HEK293 (cell line): ENCODE results near the gene PDE4D.

Experiments
- CTCF ChIA-PET: fragments of 350-600 bp; formaldehyde crosslinking; extraction: SDS; loops from one replicate; lab custom pipeline; 2021; ENCODE audit warnings: antibody characterized with exemption; lab: Yijun Ruan, JAX
- POLR2A ChIA-PET: fragments of 300-600 bp; formaldehyde crosslinking; extraction: SDS; loops from one replicate; lab custom pipeline; 2020; ENCODE audit warnings: antibody characterized with exemption, inconsistent platforms; lab: Yijun Ruan, JAX
- H3K27ac ChIP-seq: fragments of 200-500 bp; sonication (Bioruptor generic); 2 replicates; pipeline ENCODE4 v1.5.1; 2014; ENCODE audit warnings: low read depth, low read length, control low read depth, inconsistent platforms; ENCODE audit errors: extremely low read depth
- H3K36me3 ChIP-seq, 2 experiments: fragments of 200-500 bp in 1 of 2; sonication (Bioruptor generic) in 1 of 2; 1 replicate in 1 of 2; 2 replicates in 1 of 2; pipeline ENCODE4 v1.5.1; 2014 to 2017; ENCODE audit warnings: inconsistent platforms in 2 of 2, low read length in 2 of 2; ENCODE audit not compliant: control insufficient read depth in 2 of 2, insufficient read depth in 1 of 2
- H3K4me1 ChIP-seq: fragments of 200-500 bp; sonication (Bioruptor generic); 2 replicates; pipeline ENCODE4 v1.5.1; 2014; ENCODE audit warnings: mild to moderate bottlenecking, low read length, inconsistent platforms; ENCODE audit not compliant: control insufficient read depth, insufficient read depth
- H3K4me3 ChIP-seq: 2 replicates; pipeline ENCODE4 v1.5.1; 2011; ENCODE audit warnings: low read depth, mild to moderate bottlenecking, control low read depth, low read length, moderate library complexity
- H3K9me3 ChIP-seq: fragments of 200-500 bp; sonication (Bioruptor generic); 2 replicates; pipeline ENCODE4 v1.5.1; 2014; ENCODE audit warnings: low read depth, low read length, inconsistent platforms; ENCODE audit not compliant: control insufficient read depth, insufficient read depth
- BCL6B ChIP-seq: fragments of 450-650 bp; formaldehyde crosslinking; IDR thresholded peaks from 2 replicates; pipeline ENCODE4 v1.5.1; 2017; ENCODE audit warnings: missing biosample characterization, missing genetic modification characterization
- PRDM10 ChIP-seq: fragments of 450-650 bp; formaldehyde crosslinking; IDR thresholded peaks from 2 replicates; pipeline ENCODE4 v1.5.1; 2016; ENCODE audit warnings: missing biosample characterization, missing genetic modification characterization
- REPIN1 ChIP-seq: fragments of 450-650 bp; formaldehyde crosslinking; IDR thresholded peaks from 2 replicates; pipeline ENCODE4 v1.5.1; 2017; ENCODE audit warnings: missing biosample characterization, missing genetic modification characterization, low read depth
- REST ChIP-seq: fragments of 450-650 bp; formaldehyde crosslinking; IDR thresholded peaks from 2 replicates; pipeline ENCODE4 v1.5.1; 2016; ENCODE audit warnings: missing biosample characterization, missing genetic modification characterization
- TSHZ1 ChIP-seq: fragments of 450-650 bp; formaldehyde crosslinking; IDR thresholded peaks from 2 replicates; pipeline ENCODE4 v1.5.1; 2016; ENCODE audit warnings: missing biosample characterization, missing genetic modification characterization, borderline replicate concordance
- YY2 ChIP-seq: fragments of 450-650 bp; formaldehyde crosslinking; IDR thresholded peaks from 2 replicates; pipeline ENCODE4 v1.5.1; 2016; ENCODE audit warnings: missing biosample characterization, missing genetic modification characterization
- ZBTB1 ChIP-seq: fragments of 450-650 bp; formaldehyde crosslinking; IDR thresholded peaks from 2 replicates; pipeline ENCODE4 v1.5.1; 2016; ENCODE audit warnings: missing biosample characterization, missing genetic modification characterization
- ZBTB6 ChIP-seq: fragments of 450-650 bp; formaldehyde crosslinking; IDR thresholded peaks from 2 replicates; pipeline ENCODE4 v1.5.1; 2017; ENCODE audit warnings: missing biosample characterization, missing genetic modification characterization
- ZNF221 ChIP-seq: fragments of 450-650 bp; formaldehyde crosslinking; IDR thresholded peaks from 2 replicates; pipeline ENCODE4 v1.5.1; 2017; ENCODE audit warnings: missing biosample characterization, missing genetic modification characterization, borderline replicate concordance
- ZNF266 ChIP-seq: fragments of 450-650 bp; formaldehyde crosslinking; IDR thresholded peaks from 2 replicates; pipeline ENCODE4 v1.5.1; 2016; ENCODE audit warnings: missing biosample characterization, missing genetic modification characterization, low read depth
- ZNF350 ChIP-seq: fragments of 450-650 bp; formaldehyde crosslinking; IDR thresholded peaks from 2 replicates; pipeline ENCODE4 v1.5.0; 2017; ENCODE audit warnings: missing biosample characterization, mild to moderate bottlenecking, missing genetic modification characterization
- ZNF37A ChIP-seq: fragments of 450-650 bp; IDR thresholded peaks from 2 replicates; pipeline ENCODE4 v1.5.1; 2018; ENCODE audit warnings: missing biosample characterization, missing genetic modification characterization
- ZNF433 ChIP-seq: fragments of 450-650 bp; formaldehyde crosslinking; IDR thresholded peaks from 2 replicates; pipeline ENCODE4 v1.5.1; 2016; ENCODE audit warnings: missing biosample characterization, missing genetic modification characterization, low read depth
- ZNF639 ChIP-seq: fragments of 450-650 bp; formaldehyde crosslinking; IDR thresholded peaks from 2 replicates; pipeline ENCODE4 v1.5.1; 2016; ENCODE audit warnings: missing biosample characterization, missing genetic modification characterization
- ZNF660 ChIP-seq: fragments of 450-650 bp; IDR thresholded peaks from 2 replicates; pipeline ENCODE4 v1.5.1; 2018; ENCODE audit warnings: missing biosample characterization, mild to moderate bottlenecking, missing genetic modification characterization
- ZNF704 ChIP-seq: fragments of 450-650 bp; formaldehyde crosslinking; IDR thresholded peaks from 2 replicates; pipeline ENCODE4 v1.5.1; 2016; ENCODE audit warnings: missing biosample characterization, missing genetic modification characterization
- ZNF843 ChIP-seq: fragments of 450-650 bp; formaldehyde crosslinking; IDR thresholded peaks from 2 replicates; pipeline ENCODE4 v1.5.1; 2016; ENCODE audit warnings: missing biosample characterization, missing genetic modification characterization
- ZSCAN4 ChIP-seq: fragments of 450-650 bp; formaldehyde crosslinking; IDR thresholded peaks from 2 replicates; pipeline ENCODE4 v1.5.1; 2017; ENCODE audit warnings: missing biosample characterization, missing genetic modification characterization

The PDE4D gene

GRCh38 chr5:59617186-59617771, 276.2 kb downstream of the PDE4D start (continued):
- TF ChIP-seq BCL6B (tag by site-specific recombination) (no peak), ZNF266 (tag by site-specific recombination) (no peak), PRDM10 (tag by site-specific recombination) (no peak), ZNF704 (tag by site-specific recombination) (no peak), ZNF660 (tag by site-specific recombination) (no peak), ZSCAN4 (no peak), REST (no peak), ZNF37A (tag by site-specific recombination) (no peak)

- H3K4me1 ChIP-seq, result peaks cover 3% of the 10 kb centered on the region; the same call in 1 of the 2 replicates
- no peak overlapping the region for H3K27ac ChIP-seq
- CTCF ChIA-PET, result no interaction called here
- POLR2A ChIA-PET, result interaction anchor here (0.5 kb wide), 2 partner anchors 196 to 314 kb away, joined by 3 read pairs; no protein-coding TSS in a partner anchor
- H3K36me3 ChIP-seq, result no peaks in the 10 kb centered on the region
- TF ChIP-seq ZNF843 (tag by site-specific recombination) (no peak), ZBTB6 (tag by site-specific recombination) (no peak), YY2 (tag by site-specific recombination) (no peak), ZNF350 (tag by site-specific recombination) (no peak), ZBTB1 (tag by site-specific recombination) (no peak), ZNF221 (no peak), ZNF639 (tag by site-specific recombination) (no peak), ZNF433 (tag by site-specific recombination) (no peak), REPIN1 (no peak), TSHZ1 (tag by site-specific recombination) (no peak)
- H3K9me3 ChIP-seq, result no peaks in the 10 kb centered on the region
- no peak overlapping the region for H3K4me3 ChIP-seq
Measured at GRCh38 chr5:59616413-59616812, 277.1 kb downstream of the PDE4D start.
